ENCODE results near the gene CYBA. TPM values are rescaled to one million over a fixed set of nuclear protein-coding genes. Genes with fewer than 3 reads are reported as not detected.

CYBA gene
- total RNA-seq, 4 donors from 2014 or later, result 174 to 329 (median 245) TPM

DNA sequence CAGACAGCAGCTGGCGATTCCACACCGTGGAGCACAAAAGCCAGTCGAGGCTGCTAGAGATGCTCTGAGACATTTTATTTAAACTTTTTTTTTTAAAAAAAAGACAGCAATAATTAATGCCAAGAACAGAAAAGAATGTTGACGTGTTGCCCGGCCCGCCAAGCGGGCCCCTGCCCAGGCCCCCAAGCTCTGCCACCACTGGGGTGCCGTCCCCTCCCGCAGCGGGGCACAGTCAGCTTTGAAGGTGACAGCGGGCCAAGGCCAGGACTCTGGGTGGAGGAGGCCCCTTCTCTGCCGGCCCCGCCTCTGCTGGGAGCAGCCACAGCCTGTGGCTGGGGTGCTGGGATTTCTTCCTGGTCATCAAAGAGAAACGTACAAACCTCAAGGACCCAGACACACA lies 45.6 kb upstream of the CYBA start:
- no peak for ATAC-seq (ENCODE audit: low FRiP score)
- no peak for DNase-seq (ENCODE audit: low spot score)
- TF ChIP-seq, protein P1, sequence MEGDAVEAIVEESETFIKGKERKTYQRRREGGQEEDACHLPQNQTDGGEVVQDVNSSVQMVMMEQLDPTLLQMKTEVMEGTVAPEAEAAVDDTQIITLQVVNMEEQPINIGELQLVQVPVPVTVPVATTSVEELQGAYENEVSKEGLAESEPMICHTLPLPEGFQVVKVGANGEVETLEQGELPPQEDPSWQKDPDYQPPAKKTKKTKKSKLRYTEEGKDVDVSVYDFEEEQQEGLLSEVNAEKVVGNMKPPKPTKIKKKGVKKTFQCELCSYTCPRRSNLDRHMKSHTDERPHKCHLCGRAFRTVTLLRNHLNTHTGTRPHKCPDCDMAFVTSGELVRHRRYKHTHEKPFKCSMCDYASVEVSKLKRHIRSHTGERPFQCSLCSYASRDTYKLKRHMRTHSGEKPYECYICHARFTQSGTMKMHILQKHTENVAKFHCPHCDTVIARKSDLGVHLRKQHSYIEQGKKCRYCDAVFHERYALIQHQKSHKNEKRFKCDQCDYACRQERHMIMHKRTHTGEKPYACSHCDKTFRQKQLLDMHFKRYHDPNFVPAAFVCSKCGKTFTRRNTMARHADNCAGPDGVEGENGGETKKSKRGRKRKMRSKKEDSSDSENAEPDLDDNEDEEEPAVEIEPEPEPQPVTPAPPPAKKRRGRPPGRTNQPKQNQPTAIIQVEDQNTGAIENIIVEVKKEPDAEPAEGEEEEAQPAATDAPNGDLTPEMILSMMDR (IDR thresholded peaks at IDR 0.05), result no peak

DNA sequence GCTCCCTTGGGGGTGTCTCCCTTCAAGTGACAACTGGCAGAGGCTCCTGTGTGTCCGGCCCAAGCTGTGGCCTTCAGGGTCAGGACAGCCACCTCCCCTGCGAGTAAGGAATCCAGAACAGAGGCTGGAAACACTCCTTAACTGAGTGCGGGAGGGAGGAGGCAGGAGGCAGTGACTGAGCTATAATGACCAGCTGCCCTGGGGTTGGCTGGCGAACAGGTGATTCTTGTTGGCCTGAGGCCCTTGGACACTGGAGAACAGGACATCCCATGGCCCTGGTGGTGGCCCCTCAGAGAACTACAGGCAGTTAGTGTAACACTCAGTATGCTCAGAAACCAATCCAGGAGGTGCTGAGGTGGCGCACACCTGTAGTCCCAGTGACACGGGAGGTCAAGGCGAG lies 44.9 kb upstream of the CYBA start:
- no peak for DNase-seq (ENCODE audit: low spot score)
- TF ChIP-seq, protein P1 (IDR thresholded peaks at IDR 0.05), result no peak
- no peak for ATAC-seq (ENCODE audit: low FRiP score)

DNA sequence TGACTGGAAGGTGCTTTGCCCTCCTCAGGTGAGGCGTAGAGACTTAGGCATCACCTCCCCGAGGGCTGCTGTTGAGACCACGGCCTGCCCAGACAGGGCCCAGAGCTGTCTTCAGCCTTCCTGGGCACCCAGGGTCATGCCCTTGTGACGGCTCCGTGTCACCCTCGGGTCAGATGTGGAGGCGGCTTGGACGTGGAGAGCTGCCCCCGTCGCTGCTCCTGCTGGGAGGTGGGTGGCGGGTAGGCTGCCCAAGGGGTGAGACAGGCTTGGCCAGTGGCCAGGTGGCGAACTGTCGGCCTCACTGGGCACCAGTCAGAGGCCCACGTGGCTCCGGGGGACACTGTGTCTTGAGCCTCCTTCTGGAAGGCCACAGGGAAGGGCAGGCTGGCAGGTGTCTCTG lies 44.4 kb upstream of the CYBA start:
- TF ChIP-seq, protein P1 (IDR thresholded peaks at IDR 0.05), result no peak
- DNase-seq (ENCODE audit: low spot score) (no peak), ATAC-seq (ENCODE audit: low FRiP score) (no peak)

DNA sequence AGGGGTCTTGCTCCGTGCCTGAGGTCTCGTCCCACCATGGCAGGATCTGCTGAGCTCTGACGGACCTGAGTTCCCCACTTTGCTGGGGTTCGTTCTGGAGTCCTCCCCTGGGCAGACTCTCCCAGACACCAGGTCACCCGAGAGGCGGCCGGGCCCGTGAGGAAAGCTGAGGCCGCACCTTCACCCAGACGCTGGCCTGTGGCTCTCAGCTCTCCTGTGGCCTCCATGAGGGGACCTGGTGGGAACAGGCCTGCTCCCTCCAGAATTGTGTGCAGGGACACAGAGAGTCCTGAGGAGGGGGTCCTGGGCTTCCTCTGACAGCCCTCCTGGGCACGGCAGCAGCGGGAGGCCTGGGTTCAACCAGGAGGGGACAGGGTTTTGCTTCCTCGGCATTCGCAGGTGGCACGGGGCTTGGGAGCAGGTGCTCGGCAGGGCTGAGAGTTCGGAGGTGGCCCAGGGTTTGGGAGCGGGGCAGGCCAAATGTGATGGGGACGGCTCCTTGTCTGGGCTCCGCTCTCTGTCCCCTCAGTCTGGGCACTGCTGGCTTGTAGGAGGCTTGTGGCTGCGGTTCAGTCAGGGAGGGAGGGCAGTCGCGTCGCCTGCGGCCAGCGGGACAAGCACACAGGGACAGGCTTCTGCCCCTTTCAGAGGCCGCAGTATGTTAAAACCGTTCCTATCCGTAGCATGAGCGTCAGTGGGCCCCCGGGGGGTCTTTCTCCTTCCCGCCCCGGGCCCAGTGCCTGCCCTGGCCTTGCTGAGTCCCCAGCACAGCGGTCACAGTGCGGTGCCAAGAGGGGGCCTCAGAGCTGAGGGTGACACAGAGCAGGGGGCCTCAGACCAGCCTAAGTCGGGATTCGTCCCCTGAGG lies 43.6 kb upstream of the CYBA start:
- TF ChIP-seq, protein P1 (IDR thresholded peaks at IDR 0.05), result no peak
- DNase-seq (ENCODE audit: low spot score), result no peak
- ATAC-seq (ENCODE audit: low FRiP score), result no peak

DNA sequence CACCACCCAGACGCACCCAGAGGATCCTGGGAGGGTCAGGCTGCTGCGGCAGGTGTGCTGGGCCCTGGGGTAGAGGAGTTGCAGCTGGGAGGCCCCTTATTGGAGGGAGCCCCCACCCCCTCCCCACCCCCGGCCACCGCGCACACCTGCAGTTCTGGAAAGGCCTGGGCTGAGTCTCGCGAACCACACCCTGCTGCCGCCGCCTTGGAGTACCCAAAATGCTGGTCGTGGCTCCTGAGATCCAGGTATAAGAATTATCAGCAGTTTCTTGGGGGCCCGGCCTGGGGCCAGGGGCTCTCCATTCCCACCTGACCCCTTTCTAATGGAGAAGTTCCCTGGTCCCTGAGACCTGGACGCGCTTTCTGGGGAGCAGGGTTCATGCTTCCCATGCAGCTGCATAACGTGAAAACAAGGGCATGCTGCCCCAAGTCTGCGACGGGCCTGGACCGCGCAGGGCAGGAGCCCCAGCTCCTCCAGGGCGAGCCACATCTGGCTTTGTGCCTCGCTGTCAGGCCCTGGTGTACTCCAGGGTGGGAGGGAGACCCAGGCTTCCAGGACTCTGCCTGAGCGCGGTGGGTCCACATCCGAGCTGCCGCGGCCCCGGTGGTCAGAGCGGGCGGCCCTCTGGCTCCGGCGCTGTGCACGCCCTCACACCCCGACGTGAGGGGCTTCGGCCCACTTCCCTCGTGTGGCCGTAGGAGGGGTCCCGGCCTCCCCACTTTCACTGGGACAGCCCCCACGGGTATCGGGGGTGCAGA lies 42.7 kb upstream of the CYBA start:
- TF ChIP-seq, protein P1 (IDR thresholded peaks at IDR 0.05), result no peak
- ATAC-seq (ENCODE audit: low FRiP score), result no peak
- DNase-seq (ENCODE audit: low spot score), result no peak

DNA sequence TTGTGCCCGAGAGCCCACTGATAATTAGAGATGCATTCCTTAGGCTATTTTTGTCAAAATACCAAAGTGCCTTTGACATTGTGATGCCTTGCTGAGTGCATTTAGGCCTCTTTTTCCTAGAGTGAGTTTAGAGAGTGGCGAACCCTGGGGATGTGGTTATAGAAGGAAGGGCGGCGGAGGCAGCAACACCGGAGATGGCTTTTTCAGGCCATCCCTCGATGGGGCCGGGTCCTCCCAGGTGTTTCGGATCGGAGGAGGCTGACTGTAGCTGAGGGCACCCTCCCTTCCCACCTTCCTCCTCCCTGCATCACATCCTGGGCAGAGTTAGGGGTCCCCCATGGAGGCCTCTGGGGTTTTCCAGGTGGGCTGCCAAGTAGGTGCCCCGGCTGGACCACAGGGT lies 42.0 kb upstream of the CYBA start:
- TF ChIP-seq, protein P1 (IDR thresholded peaks at IDR 0.05), result no peak
- no peak for DNase-seq (ENCODE audit: low spot score)
- no peak for ATAC-seq (ENCODE audit: low FRiP score)

All from omental fat pad (tissue), 4 donors.